22Rv1 (cell line): ENCODE data around the gene PRKCE.

ENCODE experiments used
- ZFX ChIP-seq: fragments of 450-650 bp; IDR thresholded peaks from 2 replicates; pipeline ENCODE4 v1.6.1; 2017; ENCODE audit warnings: antibody characterized with exemption, borderline replicate concordance
- TF ChIP-seq, protein P1 (sequence below): fragments of 450-650 bp; IDR thresholded peaks from 2 replicates; pipeline ENCODE4 v1.5.1; 2017; ENCODE audit warnings: mild to moderate bottlenecking

DNA sequence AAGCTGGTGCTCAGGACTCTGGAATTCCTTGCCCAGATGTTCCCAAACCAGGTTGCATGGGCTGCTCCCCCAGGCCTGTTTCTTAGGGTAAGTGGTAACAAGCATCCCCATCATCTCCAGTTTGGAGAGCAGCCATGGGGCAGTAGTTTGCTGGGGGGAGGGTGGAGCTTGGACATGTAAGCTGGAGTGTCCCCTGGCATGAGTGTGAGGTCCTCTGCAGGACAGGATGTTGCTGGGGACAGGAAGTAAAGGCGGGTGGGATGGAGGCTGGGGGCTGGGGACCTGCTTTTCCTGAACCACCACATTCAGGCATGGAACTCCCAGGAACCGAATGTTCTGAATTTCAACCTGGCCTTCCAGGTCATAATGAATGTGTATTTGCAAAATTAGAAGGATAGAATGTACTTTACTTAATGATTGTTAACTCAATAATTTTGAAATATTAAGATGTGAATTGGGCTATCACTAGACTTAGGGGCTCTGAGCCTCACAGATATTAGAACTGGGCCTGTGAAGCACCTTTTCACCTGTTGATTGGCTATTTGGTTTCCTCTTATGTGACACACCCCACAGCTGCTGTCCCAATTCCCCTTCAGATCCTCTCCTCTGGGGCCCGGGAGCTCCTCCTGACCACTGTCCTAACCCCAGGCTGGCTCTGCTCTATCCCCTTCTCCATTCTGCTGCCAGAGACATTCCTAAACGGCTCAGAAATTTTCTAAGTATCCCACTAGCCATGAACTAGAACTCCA is 579.4 kb downstream of the PRKCE start:
- TF ChIP-seq, protein P1, sequence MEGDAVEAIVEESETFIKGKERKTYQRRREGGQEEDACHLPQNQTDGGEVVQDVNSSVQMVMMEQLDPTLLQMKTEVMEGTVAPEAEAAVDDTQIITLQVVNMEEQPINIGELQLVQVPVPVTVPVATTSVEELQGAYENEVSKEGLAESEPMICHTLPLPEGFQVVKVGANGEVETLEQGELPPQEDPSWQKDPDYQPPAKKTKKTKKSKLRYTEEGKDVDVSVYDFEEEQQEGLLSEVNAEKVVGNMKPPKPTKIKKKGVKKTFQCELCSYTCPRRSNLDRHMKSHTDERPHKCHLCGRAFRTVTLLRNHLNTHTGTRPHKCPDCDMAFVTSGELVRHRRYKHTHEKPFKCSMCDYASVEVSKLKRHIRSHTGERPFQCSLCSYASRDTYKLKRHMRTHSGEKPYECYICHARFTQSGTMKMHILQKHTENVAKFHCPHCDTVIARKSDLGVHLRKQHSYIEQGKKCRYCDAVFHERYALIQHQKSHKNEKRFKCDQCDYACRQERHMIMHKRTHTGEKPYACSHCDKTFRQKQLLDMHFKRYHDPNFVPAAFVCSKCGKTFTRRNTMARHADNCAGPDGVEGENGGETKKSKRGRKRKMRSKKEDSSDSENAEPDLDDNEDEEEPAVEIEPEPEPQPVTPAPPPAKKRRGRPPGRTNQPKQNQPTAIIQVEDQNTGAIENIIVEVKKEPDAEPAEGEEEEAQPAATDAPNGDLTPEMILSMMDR: no peak
- TF ChIP-seq ZFX: no peak
